Chondrocyte (in vitro differentiated cells): ENCODE results near the gene ZSWIM3. TPM values are rescaled to one million over a fixed set of nuclear protein-coding genes. Genes with fewer than 3 reads are reported as not detected.

ENCODE experiments used
- DNase-seq: peaks from one replicate; pipeline ENCODE4 v3.0.0; 2021; ENCODE audit warnings: mixed read lengths, low spot score
- H3K27ac Mint-ChIP-seq: one replicate; pipeline ENCODE4 v1.8.0; 2021; ENCODE audit warnings: mild to moderate bottlenecking, moderate library complexity, mixed read lengths; ENCODE audit not compliant: unreplicated experiment
- H3K27me3 Mint-ChIP-seq: 2 replicates; pipeline ENCODE4 v1.8.0; 2021; ENCODE audit warnings: low read depth, mixed read lengths
- H3K36me3 Mint-ChIP-seq: 2 replicates; pipeline ENCODE4 v1.8.0; 2021; ENCODE audit warnings: low read depth, mixed read lengths
- H3K4me1 Mint-ChIP-seq: 2 replicates; pipeline ENCODE4 v1.8.0; 2021; ENCODE audit warnings: low read depth, mild to moderate bottlenecking, mixed read lengths
- H3K4me3 Mint-ChIP-seq: one replicate; pipeline ENCODE4 v1.8.0; 2021; ENCODE audit warnings: mild to moderate bottlenecking, moderate library complexity, mixed read lengths; ENCODE audit not compliant: unreplicated experiment
- H3K9me3 Mint-ChIP-seq: 2 replicates; pipeline ENCODE4 v1.8.0; 2021; ENCODE audit warnings: low read depth, mixed read lengths
- total RNA-seq: library from RNA; stranded (reverse); gene quantifications from 3 replicates; pipeline ENCODE4 v1.2.1, GENCODE V29; 2021
- TF ChIP-seq, protein P1 (sequence below): fragments of 200-600 bp; sonication (generic); IDR thresholded peaks from 2 replicates; pipeline ENCODE4 v1.5.0; 2021; ENCODE audit warnings: antibody characterized with exemption, mild to moderate bottlenecking, moderate library complexity

The ZSWIM3 gene
- total RNA-seq, 1 donor from 2014 or later: 3.9 TPM

DNA sequence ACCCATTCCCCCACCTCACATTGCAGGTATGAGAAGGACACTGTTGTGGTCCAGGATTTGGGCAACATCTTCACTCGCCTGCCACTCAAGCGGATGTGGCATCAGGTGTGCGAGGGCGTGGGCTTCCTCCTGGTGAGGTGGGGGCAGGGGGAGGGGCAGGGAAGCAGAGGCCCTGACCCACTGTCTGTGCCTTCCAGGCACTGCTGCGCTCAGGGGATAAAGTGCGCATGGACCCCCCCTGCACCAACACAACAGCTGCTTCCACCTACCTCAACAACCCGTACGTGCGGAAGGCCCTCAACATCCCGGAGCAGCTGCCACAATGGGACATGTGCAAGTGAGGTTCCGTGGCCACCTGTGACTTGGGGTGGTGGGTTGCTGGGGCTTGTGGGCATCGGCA is 37.4 kb downstream of the ZSWIM3 start:
- H3K4me1 Mint-ChIP-seq: peaks cover 18% of the 10 kb centered on the region
- TF ChIP-seq, protein P1, sequence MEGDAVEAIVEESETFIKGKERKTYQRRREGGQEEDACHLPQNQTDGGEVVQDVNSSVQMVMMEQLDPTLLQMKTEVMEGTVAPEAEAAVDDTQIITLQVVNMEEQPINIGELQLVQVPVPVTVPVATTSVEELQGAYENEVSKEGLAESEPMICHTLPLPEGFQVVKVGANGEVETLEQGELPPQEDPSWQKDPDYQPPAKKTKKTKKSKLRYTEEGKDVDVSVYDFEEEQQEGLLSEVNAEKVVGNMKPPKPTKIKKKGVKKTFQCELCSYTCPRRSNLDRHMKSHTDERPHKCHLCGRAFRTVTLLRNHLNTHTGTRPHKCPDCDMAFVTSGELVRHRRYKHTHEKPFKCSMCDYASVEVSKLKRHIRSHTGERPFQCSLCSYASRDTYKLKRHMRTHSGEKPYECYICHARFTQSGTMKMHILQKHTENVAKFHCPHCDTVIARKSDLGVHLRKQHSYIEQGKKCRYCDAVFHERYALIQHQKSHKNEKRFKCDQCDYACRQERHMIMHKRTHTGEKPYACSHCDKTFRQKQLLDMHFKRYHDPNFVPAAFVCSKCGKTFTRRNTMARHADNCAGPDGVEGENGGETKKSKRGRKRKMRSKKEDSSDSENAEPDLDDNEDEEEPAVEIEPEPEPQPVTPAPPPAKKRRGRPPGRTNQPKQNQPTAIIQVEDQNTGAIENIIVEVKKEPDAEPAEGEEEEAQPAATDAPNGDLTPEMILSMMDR: no peak
- H3K27ac Mint-ChIP-seq: no peak overlapping the region
- H3K27me3 Mint-ChIP-seq: no peaks in the 10 kb centered on the region
- H3K4me3 Mint-ChIP-seq: no peak overlapping the region
- H3K9me3 Mint-ChIP-seq: no peaks in the 10 kb centered on the region
- peaks cover 15% of the 10 kb centered on the region for H3K36me3 Mint-ChIP-seq
- DNase-seq: no peak

DNA sequence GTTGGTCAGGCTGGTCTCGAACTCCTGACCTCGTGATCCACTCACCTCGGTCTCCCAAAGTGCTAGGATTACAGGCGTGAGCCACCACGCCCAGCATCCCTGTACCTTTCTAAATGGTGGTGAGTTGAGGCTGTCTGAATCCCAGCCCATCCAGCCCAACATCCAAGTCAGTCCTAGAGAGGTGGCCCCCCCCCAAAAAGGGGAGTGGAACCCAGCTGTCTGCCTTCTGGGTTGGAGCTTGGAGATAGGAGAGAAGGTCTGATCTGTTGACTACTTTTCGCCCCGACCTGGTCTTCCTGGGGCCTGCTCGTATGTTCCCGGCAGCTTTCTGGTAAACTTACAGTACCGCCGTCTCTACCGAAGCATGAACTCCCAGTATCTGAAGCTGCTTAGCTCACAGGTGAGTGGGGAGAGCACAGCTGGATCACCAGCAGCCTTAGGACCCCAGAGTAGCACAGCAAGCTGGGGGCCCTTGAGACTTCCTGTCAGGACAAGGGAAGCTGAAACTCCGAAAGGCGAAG is 39.3 kb downstream of the ZSWIM3 start:
- H3K27ac Mint-ChIP-seq: no peak overlapping the region
- peaks cover 15% of the 10 kb centered on the region for H3K36me3 Mint-ChIP-seq
- H3K4me1 Mint-ChIP-seq: peaks cover 14% of the 10 kb centered on the region
- TF ChIP-seq, protein P1: no peak
- H3K4me3 Mint-ChIP-seq: no peak overlapping the region
- no peaks in the 10 kb centered on the region for H3K27me3 Mint-ChIP-seq
- no peak for DNase-seq
- H3K9me3 Mint-ChIP-seq: no peaks in the 10 kb centered on the region

DNA sequence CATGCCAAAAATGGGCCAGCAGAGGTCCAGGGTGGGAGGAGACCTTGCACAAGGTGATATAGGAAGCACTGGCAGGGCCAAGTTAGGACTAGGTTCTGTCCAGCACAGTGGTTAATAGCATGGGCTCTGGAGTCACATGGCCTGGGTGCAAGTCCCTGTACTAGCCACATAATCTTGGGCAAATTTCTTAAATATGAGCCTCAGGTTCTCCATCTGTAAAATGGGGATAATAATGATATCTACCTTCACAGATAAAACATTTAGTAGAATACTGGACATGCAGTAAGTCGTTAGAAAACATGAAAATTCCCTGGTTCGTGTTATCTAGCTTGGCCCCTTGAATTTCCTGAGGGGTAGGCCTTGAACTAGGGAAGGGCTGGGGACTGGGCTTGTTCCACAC is 39.9 kb downstream of the ZSWIM3 start:
- H3K4me1 Mint-ChIP-seq: peaks cover 9% of the 10 kb centered on the region
- H3K27ac Mint-ChIP-seq: no peak overlapping the region
- H3K27me3 Mint-ChIP-seq: no peaks in the 10 kb centered on the region
- H3K4me3 Mint-ChIP-seq: no peak overlapping the region
- TF ChIP-seq, protein P1: no peak
- no peak for DNase-seq
- no peaks in the 10 kb centered on the region for H3K9me3 Mint-ChIP-seq
- H3K36me3 Mint-ChIP-seq: peaks cover 15% of the 10 kb centered on the region

DNA sequence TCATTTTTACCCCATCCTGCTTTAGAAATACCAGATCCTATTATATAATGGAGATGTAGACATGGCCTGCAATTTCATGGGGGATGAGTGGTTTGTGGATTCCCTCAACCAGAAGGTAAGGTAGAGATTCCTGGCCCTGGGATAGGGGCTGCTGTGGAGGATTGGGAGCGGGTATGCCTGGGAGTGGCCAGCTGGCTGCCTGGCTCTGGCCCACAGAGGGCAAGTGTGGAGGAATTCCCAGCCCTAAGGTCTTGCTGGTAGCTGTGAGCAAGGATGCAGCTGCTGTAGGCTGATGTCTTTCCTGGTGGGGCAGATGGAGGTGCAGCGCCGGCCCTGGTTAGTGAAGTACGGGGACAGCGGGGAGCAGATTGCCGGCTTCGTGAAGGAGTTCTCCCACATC is 40.3 kb downstream of the ZSWIM3 start:
- H3K27ac Mint-ChIP-seq: no peak overlapping the region
- H3K4me3 Mint-ChIP-seq: no peak overlapping the region
- no peaks in the 10 kb centered on the region for H3K27me3 Mint-ChIP-seq
- TF ChIP-seq, protein P1: no peak
- H3K4me1 Mint-ChIP-seq: peaks cover 5% of the 10 kb centered on the region
- H3K36me3 Mint-ChIP-seq: peaks cover 15% of the 10 kb centered on the region
- no peak for DNase-seq
- no peaks in the 10 kb centered on the region for H3K9me3 Mint-ChIP-seq

DNA sequence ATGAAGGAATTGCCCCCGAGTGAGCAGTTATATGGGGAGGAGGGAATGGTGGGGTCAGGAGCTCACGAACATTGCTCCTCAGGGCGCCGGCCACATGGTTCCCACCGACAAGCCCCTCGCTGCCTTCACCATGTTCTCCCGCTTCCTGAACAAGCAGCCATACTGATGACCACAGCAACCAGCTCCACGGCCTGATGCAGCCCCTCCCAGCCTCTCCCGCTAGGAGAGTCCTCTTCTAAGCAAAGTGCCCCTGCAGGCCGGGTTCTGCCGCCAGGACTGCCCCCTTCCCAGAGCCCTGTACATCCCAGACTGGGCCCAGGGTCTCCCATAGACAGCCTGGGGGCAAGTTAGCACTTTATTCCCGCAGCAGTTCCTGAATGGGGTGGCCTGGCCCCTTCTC is 40.9 kb downstream of the ZSWIM3 start:
- H3K36me3 Mint-ChIP-seq: peaks cover 15% of the 10 kb centered on the region
- no peak overlapping the region for H3K27ac Mint-ChIP-seq
- no peak for DNase-seq
- no peaks in the 10 kb centered on the region for H3K9me3 Mint-ChIP-seq
- TF ChIP-seq, protein P1: no peak
- peaks cover 4% of the 10 kb centered on the region for H3K4me1 Mint-ChIP-seq
- H3K4me3 Mint-ChIP-seq: no peak overlapping the region
- no peaks in the 10 kb centered on the region for H3K27me3 Mint-ChIP-seq
